AG04450 (cell line): ENCODE measurements around the gene STC2. TPM values are rescaled to one million over a fixed set of nuclear protein-coding genes. Genes with fewer than 3 reads are reported as not detected.

Source experiments
- CTCF ChIA-PET: fragments of 300-600, 350-600 bp; formaldehyde crosslinking; extraction: SDS; loops from one replicate; lab custom pipeline; 2022; ENCODE audit warnings: antibody characterized with exemption, inconsistent platforms; lab: Charles Lee
- POLR2A ChIA-PET: fragments of 350-600 bp; formaldehyde crosslinking; extraction: SDS; loops from one replicate; lab custom pipeline; 2021; ENCODE audit warnings: antibody characterized with exemption, inconsistent platforms; lab: Yijun Ruan, JAX
- DNase-seq: peaks from one replicate; pipeline ENCODE4 v3.0.0-alpha.2; 2011; ENCODE audit warnings: low read depth, low spot score
- H3K27ac ChIP-seq: one replicate; pipeline ENCODE4 v1.5.1; 2012; ENCODE audit warnings: low read depth, low read length, control low read depth
- H3K27me3 ChIP-seq: one replicate; pipeline ENCODE4 v1.6.0; 2012; ENCODE audit warnings: low read length; ENCODE audit not compliant: control insufficient read depth, insufficient read depth
- H3K4me3 ChIP-seq: 2 replicates; pipeline ENCODE4 v1.5.1; 2011; ENCODE audit warnings: mild to moderate bottlenecking, low read depth, low read length, control low read depth
- H3K9me3 ChIP-seq: 2 replicates; pipeline ENCODE4 v1.5.1; 2012; ENCODE audit warnings: low read length; ENCODE audit not compliant: control insufficient read depth, insufficient read depth
- CTCF ChIP-seq: IDR thresholded peaks from 2 replicates; pipeline ENCODE4 v1.5.1; 2011; ENCODE audit warnings: low read depth, low read length, control low read depth, inconsistent platforms
- polyA plus RNA-seq: library from polyadenylated mRNA; depleted of rRNA; stranded (reverse); fragments of >200 nt; gene quantifications from 2 replicates; pipeline ENCODE4 v1.2.3, GENCODE V29; 2011

The STC2 gene
- polyA plus RNA-seq, 1 experiment: 185 TPM

DNA sequence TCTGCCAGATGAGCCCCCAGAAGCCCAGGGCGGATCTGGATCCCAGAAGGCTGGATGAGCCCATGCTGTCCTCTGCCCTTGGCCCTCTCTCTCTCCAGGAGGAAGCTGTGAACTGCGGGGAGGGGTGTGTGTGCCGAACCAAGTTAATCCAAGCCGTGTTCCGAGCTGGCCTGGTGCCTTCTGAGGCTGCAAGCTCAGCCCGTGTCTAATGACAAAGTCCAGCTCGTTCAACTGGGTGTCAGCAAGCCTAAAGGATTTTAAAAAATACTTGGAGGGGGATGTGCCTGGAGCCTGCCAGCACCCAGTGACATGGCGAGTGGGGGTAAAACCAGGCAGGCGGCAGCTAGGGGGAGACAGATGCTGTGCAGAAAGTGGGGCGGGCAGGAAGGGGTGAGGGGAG is 8.0 kb downstream of the STC2 start:
- no peak for DNase-seq
- H3K27ac ChIP-seq: peak overlapping the region; percentile 21
- TF ChIP-seq CTCF: no peak
- CTCF ChIA-PET: interaction anchor here (0.6 to 3.1 kb wide), 8 partner anchors 10 to 327 kb away, joined by 3 to 21 read pairs (median 6); no protein-coding TSS in a partner anchor
- H3K9me3 ChIP-seq: no peaks in the 10 kb centered on the region; the same call in 1 of the 2 replicates
- POLR2A ChIA-PET: interaction anchor here (0.6 to 1.7 kb wide), 4 partner anchors 28 to 253 kb away, joined by 3 to 5 read pairs (median 3); no protein-coding TSS in a partner anchor
- no peak overlapping the region for H3K4me3 ChIP-seq
- no peaks in the 10 kb centered on the region for H3K27me3 ChIP-seq

DNA sequence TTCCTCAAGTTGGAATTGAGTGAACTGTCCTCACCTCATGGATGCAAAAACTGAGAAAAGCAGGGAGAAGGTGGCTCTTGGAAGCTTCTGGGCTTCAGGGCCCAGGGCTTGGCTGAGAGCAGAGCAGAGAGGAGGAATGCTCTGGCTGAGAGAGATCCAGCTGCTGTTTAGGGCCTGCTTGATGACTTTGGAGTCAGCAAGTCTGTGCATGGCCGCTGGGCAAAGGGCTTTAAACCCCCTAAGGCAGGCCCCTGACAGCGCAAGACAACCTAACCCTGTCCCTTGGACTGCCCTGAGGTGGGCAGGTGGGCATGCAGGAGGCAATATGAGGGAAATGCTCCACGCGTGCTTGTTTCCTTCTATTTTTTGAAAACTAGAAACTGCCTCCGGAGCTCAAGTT is 8.6 kb downstream of the STC2 start:
- Histone ChIP-seq H3K27ac (peak overlapping the region; percentile 61), H3K27me3 (no peaks in the 10 kb centered on the region), H3K4me3 (no peak overlapping the region), H3K9me3 (no peaks in the 10 kb centered on the region; the same call in 1 of the 2 replicates)
- DNase-seq: no peak
- CTCF ChIA-PET: interaction anchor here (0.5 to 3.1 kb wide), 5 partner anchors 9 to 339 kb away, joined by 3 to 9 read pairs (median 5); no protein-coding TSS in a partner anchor
- no peak for TF ChIP-seq CTCF
- POLR2A ChIA-PET: interaction anchor here (0.6 to 1.7 kb wide), 4 partner anchors 9 to 296 kb away, joined by 3 to 5 read pairs (median 3); partner anchors contain the start of gene STC2

- TF ChIP-seq CTCF: no peak
- Histone ChIP-seq H3K4me3 (no peak overlapping the region), H3K9me3 (no peaks in the 10 kb centered on the region; the same call in 1 of the 2 replicates), H3K27me3 (no peaks in the 10 kb centered on the region), H3K27ac (peak overlapping the region; percentile 61)
- ChIA-PET POLR2A (interaction anchor here (0.8 to 1.7 kb wide), 3 partner anchors 9 to 297 kb away, joined by 3 to 5 read pairs (median 3); partner anchors contain the start of gene STC2), CTCF (interaction anchor here (1.0 to 1.5 kb wide), 4 partner anchors 13 to 297 kb away, joined by 3 to 7 read pairs (median 4); no protein-coding TSS in a partner anchor)
- no peak for DNase-seq
Measured at GRCh38 chr5:173318881-173319620, 9.2 kb downstream of the STC2 start.

DNA sequence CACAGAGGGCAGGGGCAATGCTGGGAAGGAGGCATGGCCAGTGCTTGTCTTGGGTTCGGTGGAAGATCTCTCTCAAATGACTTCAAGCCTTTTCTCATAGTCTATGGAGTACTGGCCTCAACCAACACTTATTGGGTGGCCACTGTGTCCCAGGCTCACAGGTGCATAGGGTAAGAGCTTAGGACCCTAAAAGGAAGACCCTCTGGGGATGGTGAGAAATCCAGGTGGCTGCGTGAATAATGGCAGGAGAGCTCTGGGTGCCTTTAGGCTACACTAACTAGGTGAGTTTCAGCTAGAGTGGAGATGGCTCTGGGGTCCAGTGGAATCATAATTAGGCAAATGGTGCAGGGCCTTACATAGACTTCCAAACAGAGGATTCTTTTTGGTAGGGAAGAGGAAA is 9.9 kb downstream of the STC2 start:
- ChIA-PET CTCF (interaction anchor here (1.1 kb wide), 1 partner anchor 24 kb away, joined by 3 read pairs; no protein-coding TSS in a partner anchor), POLR2A (no interaction called here)
- Histone ChIP-seq H3K4me3 (no peak overlapping the region), H3K27me3 (no peaks in the 10 kb centered on the region), H3K9me3 (no peaks in the 10 kb centered on the region; the same call in 1 of the 2 replicates), H3K27ac (peak overlapping the region; percentile 39)
- no peak for TF ChIP-seq CTCF
- no peak for DNase-seq

DNA sequence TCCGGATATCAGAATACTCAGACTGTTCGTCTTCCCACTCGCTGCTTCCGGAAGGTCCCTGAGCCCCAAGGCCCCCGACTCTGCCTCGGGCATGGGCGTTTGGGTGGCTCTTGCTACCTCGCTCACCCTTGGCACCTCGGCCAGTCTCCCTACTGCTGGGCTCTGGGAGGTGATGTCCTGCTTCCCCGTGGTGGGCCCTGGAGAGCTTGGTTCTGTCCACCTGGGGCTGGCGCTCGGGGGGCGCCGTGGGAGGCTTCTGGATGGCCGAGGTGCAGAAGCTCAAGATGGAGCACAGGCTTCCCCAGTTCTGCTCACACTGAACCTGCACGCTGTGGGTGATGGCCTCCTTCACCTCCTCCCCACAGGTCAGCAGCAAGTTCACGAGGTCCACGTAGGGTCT is 10.4 kb downstream of the STC2 start:
- Histone ChIP-seq H3K9me3 (no peaks in the 10 kb centered on the region; the same call in 1 of the 2 replicates), H3K4me3 (no peak overlapping the region), H3K27ac (peak overlapping the region; percentile 43), H3K27me3 (no peaks in the 10 kb centered on the region)
- CTCF ChIA-PET: interaction anchor here (2.6 to 3.8 kb wide), 2 partner anchors 23 to 298 kb away, joined by 17 to 22 read pairs; partner anchors contain the start of gene BOD1
- no peak for TF ChIP-seq CTCF
- POLR2A ChIA-PET: interaction anchor here (4.9 kb wide), 1 partner anchor 10 kb away, joined by 45 read pairs; the partner anchor contains the start of gene STC2
- no peak for DNase-seq
